Lower lobe of right lung (tissue), 2 donors: ENCODE measurements around the gene ANGPTL2. TPM values are rescaled to one million over a fixed set of nuclear protein-coding genes. Genes with fewer than 3 reads are reported as not detected.

Experiments
- ATAC-seq, 2 donors: fragments of 200-7000 bp; cut with Tn5 transposase; one replicate each; pipeline ENCODE4 v1.9.1; 2020 to 2022; ENCODE audit warnings: mild to moderate bottlenecking in 2 of 2, moderate library complexity in 2 of 2
- DNase-seq: peaks from one replicate; pipeline ENCODE4 v3.0.0-alpha.2; 2020
- H3K27ac ChIP-seq: fragments of 200-600 bp; one replicate; pipeline ENCODE4 v1.8.0; 2022
- H3K27me3 ChIP-seq: fragments of 200-600 bp; one replicate; pipeline ENCODE4 v1.8.0; 2022; ENCODE audit warnings: low read depth
- H3K36me3 ChIP-seq: fragments of 200-600 bp; one replicate; pipeline ENCODE4 v1.8.0; 2022; ENCODE audit warnings: mild to moderate bottlenecking
- H3K4me1 ChIP-seq: fragments of 200-600 bp; one replicate; pipeline ENCODE4 v1.8.0; 2022
- H3K4me3 ChIP-seq: fragments of 200-600 bp; one replicate; pipeline ENCODE4 v1.8.0; 2022; ENCODE audit warnings: mild to moderate bottlenecking
- H3K9me3 ChIP-seq: fragments of 200-600 bp; one replicate; pipeline ENCODE4 v1.8.0; 2022
- intact Hi-C: fragments of 100-400 bp; cut with DNase I; formaldehyde crosslinking; loops from one replicate; pipeline ENCODE4 v1.11.0; 2022
- total RNA-seq: library from RNA; stranded (reverse); fragmentation: NEBNext Ultra II Directional; extraction: Animal tissue kit (Norgen Biotek cat#: 25700); gene quantifications from one replicate; pipeline ENCODE4 v1.2.1, GENCODE V29; 2021
- TF ChIP-seq, protein P1 (sequence below): fragments of 200-600 bp; IDR thresholded peaks from one replicate; pipeline ENCODE4 v1.8.0; 2022; ENCODE audit warnings: antibody characterized with exemption, mild to moderate bottlenecking
- donor health status: DM: no; HTN: yes; CAD: no; lungs with severe emphysema.

ANGPTL2 gene
- total RNA-seq, 1 donor from 2014 or later, result 11.4 TPM

GRCh38 chr9:127105805-127106465, 16.5 kb downstream of the ANGPTL2 start:
- ATAC-seq (no peak), DNase-seq (no peak)
- Histone ChIP-seq H3K4me1 (peaks cover 9% of the 10 kb centered on the region), H3K27me3 (no peaks in the 10 kb centered on the region), H3K4me3 (no peak overlapping the region), H3K36me3 (no peaks in the 10 kb centered on the region), H3K9me3 (no peaks in the 10 kb centered on the region), H3K27ac (no peak overlapping the region)
- TF ChIP-seq, protein P1, sequence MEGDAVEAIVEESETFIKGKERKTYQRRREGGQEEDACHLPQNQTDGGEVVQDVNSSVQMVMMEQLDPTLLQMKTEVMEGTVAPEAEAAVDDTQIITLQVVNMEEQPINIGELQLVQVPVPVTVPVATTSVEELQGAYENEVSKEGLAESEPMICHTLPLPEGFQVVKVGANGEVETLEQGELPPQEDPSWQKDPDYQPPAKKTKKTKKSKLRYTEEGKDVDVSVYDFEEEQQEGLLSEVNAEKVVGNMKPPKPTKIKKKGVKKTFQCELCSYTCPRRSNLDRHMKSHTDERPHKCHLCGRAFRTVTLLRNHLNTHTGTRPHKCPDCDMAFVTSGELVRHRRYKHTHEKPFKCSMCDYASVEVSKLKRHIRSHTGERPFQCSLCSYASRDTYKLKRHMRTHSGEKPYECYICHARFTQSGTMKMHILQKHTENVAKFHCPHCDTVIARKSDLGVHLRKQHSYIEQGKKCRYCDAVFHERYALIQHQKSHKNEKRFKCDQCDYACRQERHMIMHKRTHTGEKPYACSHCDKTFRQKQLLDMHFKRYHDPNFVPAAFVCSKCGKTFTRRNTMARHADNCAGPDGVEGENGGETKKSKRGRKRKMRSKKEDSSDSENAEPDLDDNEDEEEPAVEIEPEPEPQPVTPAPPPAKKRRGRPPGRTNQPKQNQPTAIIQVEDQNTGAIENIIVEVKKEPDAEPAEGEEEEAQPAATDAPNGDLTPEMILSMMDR, result no peak
- intact Hi-C loops, result no loop called here

DNA sequence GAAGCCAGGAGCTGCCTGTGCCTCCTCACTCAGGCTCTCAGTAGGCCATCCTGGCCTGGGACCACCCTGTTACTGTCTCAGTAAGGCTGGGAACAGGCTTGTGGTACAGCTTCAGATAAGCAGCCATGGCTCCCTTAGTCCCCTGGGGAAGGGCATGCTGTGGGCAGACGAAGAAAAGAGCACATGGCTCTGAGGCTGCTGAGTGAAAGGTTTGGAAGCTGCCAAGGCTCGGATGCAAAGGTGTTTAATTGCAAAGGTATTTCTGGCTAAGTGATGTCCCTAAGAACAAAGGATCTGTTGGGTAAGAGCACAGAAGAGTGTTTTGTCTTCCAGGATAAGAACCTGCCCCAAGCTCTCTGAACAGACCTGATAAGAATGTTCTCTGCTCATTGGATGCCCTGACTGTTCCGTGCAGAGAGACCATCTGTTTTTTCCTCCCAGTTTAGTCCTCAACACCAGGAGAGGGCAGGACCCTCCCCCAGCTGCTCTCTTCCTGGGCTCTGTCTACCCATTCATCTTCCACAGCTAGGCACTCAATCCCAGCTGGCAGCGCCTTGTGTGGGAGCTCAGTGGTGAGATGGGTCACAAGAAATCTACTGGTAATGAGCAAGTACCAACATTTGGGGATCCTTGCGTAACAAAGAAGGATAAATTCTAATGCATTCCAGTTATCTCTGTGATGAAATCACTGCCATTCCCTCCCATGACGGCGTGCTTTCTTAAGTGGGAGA, 17.7 kb downstream of the ANGPTL2 start:
- DNase-seq, result no peak
- ATAC-seq, result no peak
- no peaks in the 10 kb centered on the region for H3K36me3 ChIP-seq
- H3K27ac ChIP-seq, result no peak overlapping the region
- intact Hi-C loops, result no loop called here
- TF ChIP-seq, protein P1, result no peak
- H3K4me1 ChIP-seq, result peaks cover 9% of the 10 kb centered on the region
- H3K9me3 ChIP-seq, result no peaks in the 10 kb centered on the region
- no peak overlapping the region for H3K4me3 ChIP-seq
- H3K27me3 ChIP-seq, result no peaks in the 10 kb centered on the region

GRCh38 chr9:127102788-127103187, 19.6 kb downstream of the ANGPTL2 start:
- Histone ChIP-seq H3K27me3 (no peaks in the 10 kb centered on the region), H3K27ac (no peak overlapping the region), H3K9me3 (no peaks in the 10 kb centered on the region), H3K4me1 (peaks cover 9% of the 10 kb centered on the region), H3K4me3 (no peak overlapping the region), H3K36me3 (no peaks in the 10 kb centered on the region)
- DNase-seq (no peak), ATAC-seq (no peak)
- intact Hi-C loops, result no loop called here
- TF ChIP-seq, protein P1, result no peak

DNA sequence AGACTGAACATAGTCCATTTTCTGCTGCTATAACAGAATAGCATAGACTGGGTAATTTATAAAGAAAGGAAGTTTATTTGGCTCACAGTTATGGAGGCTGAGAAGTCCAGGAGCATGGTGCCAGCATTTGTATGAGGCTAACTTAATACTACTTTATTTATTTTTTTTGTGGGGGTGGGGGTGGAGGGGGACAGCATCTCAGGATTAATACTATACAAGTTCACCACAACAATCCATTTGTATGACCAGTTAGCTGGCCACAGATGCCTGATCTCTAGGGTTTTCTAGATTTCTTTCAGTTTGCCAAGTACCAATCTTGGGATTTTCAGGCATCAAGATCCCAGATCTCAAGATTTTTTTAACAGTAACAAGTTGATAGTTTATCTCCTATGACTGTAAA, 20.3 kb downstream of the ANGPTL2 start:
- intact Hi-C loops, result no loop called here
- no peak overlapping the region for H3K27ac ChIP-seq
- H3K27me3 ChIP-seq, result no peaks in the 10 kb centered on the region
- no peak overlapping the region for H3K4me3 ChIP-seq
- peaks cover 9% of the 10 kb centered on the region for H3K4me1 ChIP-seq
- no peaks in the 10 kb centered on the region for H3K9me3 ChIP-seq
- TF ChIP-seq, protein P1, result no peak
- ATAC-seq (no peak), DNase-seq (no peak)
- H3K36me3 ChIP-seq, result no peaks in the 10 kb centered on the region

DNA sequence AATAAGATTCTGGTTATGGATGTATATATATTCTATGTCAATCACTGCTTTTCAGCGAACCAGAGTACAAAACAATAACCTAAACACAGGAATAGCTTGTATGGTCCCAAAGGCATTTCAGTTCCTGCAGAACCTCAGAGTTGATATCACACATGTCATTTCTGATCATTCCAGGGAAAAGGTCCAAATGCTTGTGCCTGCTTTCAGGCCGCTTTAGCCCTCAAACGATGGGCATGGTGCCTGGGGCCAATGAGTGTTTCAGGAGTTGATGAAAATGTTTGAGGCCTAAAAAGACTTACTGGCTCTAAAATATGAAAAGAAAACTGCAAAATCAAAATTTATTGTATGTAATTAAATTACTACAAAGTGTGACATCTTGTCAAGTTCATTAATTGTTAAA, 22.8 kb downstream of the ANGPTL2 start:
- Histone ChIP-seq H3K9me3 (no peaks in the 10 kb centered on the region), H3K4me1 (peaks cover 9% of the 10 kb centered on the region), H3K27ac (no peak overlapping the region), H3K27me3 (no peaks in the 10 kb centered on the region), H3K36me3 (peaks cover 5% of the 10 kb centered on the region), H3K4me3 (no peak overlapping the region)
- ATAC-seq (no peak), DNase-seq (no peak)
- TF ChIP-seq, protein P1, result no peak
- intact Hi-C loops, result no loop called here
